Activated CD8-positive, alpha-beta T cell treated with anti-CD3 and anti-CD28 coated beads, Interleukin-2, amount 10 ng/mL, durations not matched to agents 7 days and 5 days (primary cell): Measurements from ENCODE around the gene NFAT5. TPM values are rescaled to one million over a fixed set of nuclear protein-coding genes. Genes with fewer than 3 reads are reported as not detected.
A peak's percentile ranks its signal among the peaks of the same experiment; 100 is the strongest.

Experiments used
- ATAC-seq: fragments of 150-1000 bp; cut with Tn5 transposase; one replicate; pipeline ENCODE4 v1.10.0; 2021; ENCODE audit warnings: moderate library complexity
- CTCF ChIA-PET: fragments of 350-600 bp; sonication (Branson Sonifier 250); formaldehyde crosslinking; loops from one replicate; lab custom pipeline; 2021; ENCODE audit warnings: antibody characterized with exemption; lab: Charles Lee
- POLR2A ChIA-PET: fragments of 350-600 bp; sonication (Branson Sonifier 250); formaldehyde crosslinking; loops from one replicate; lab custom pipeline; 2021; ENCODE audit warnings: antibody characterized with exemption; lab: Charles Lee
- DNase-seq: peaks from one replicate; pipeline ENCODE4 v3.0.0-alpha.2; 2020
- H3K27ac Mint-ChIP-seq: one replicate; pipeline ENCODE4 v1.8.0; 2021; ENCODE audit warnings: mild to moderate bottlenecking, mixed read lengths
- H3K27me3 Mint-ChIP-seq: one replicate; pipeline ENCODE4 v1.8.0; 2021; ENCODE audit warnings: low read depth, mixed read lengths
- H3K36me3 Mint-ChIP-seq: one replicate; pipeline ENCODE4 v1.8.0; 2021; ENCODE audit warnings: low read depth, mixed read lengths
- H3K4me1 Mint-ChIP-seq: one replicate; pipeline ENCODE4 v1.8.0; 2021; ENCODE audit warnings: low read depth, mixed read lengths
- H3K4me3 Mint-ChIP-seq: one replicate; pipeline ENCODE4 v1.8.0; 2021; ENCODE audit warnings: mild to moderate bottlenecking, mixed read lengths
- H3K9me3 Mint-ChIP-seq: one replicate; pipeline ENCODE4 v1.8.0; 2022; ENCODE audit warnings: mixed read lengths; ENCODE audit not compliant: insufficient read depth
- total RNA-seq, 2 experiments: library from RNA; stranded (reverse); gene quantifications; one replicate each; pipeline ENCODE4 v1.2.3, GENCODE V29; 2021

Gene NFAT5
- total RNA-seq, 2 experiments from 2014 or later = 16.8 to 17.5 TPM

- POLR2A ChIA-PET = interaction anchor here (0.6 kb wide), 1 partner anchor 18 kb away, joined by 3 read pairs; no protein-coding TSS in a partner anchor
- Mint-ChIP-seq H3K4me1 (no peaks in the 10 kb centered on the region), H3K36me3 (peaks cover 15% of the 10 kb centered on the region), H3K9me3 (no peaks in the 10 kb centered on the region), H3K27ac (no peak overlapping the region), H3K27me3 (no peaks in the 10 kb centered on the region), H3K4me3 (no peak overlapping the region)
- CTCF ChIA-PET = interaction anchor here (0.5 to 2.1 kb wide), 3 partner anchors 9 to 325 kb away, joined by 3 to 8 read pairs (median 5); no protein-coding TSS in a partner anchor
- DNase-seq (no peak), ATAC-seq (no peak)
Measured at GRCh38 chr16:69699915-69700314, 134.1 kb downstream of the NFAT5 start.

DNA sequence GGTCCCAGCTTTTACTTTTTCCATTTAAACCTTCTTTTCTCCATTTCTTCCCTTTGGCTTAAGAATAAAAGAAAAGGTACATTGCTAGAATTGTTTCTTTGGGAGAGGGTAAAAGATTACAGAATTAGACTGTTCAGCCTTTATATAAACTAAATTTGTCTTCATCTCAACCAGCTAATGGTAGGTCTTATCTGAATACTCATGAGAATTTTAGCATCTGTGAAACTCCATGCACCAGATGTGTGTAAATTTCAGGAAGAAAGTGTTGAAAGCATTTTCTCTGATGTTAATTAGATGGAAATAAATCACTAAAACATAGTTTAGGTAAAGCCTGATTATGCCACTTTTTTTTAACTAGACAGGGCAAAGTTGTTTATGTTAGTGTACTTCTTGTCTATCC lies 135.7 kb downstream of the NFAT5 start:
- ChIA-PET CTCF (interaction anchor here (0.6 kb wide), 1 partner anchor 53 kb away, joined by 3 read pairs; the partner anchor contains the start of gene NOB1), POLR2A (no interaction called here)
- H3K36me3 Mint-ChIP-seq = peaks cover 6% of the 10 kb centered on the region
- no peaks in the 10 kb centered on the region for H3K9me3 Mint-ChIP-seq
- no peak for DNase-seq
- ATAC-seq = no peak
- H3K27me3 Mint-ChIP-seq = no peaks in the 10 kb centered on the region
- H3K4me1 Mint-ChIP-seq = no peaks in the 10 kb centered on the region
- no peak overlapping the region for H3K27ac Mint-ChIP-seq
- H3K4me3 Mint-ChIP-seq = no peak overlapping the region

GRCh38 chr16:69701866-69702265 lies 136.1 kb downstream of the NFAT5 start:
- H3K27ac Mint-ChIP-seq = no peak overlapping the region

GRCh38 chr16:69703638-69704037 lies 137.9 kb downstream of the NFAT5 start:
- H3K4me3 Mint-ChIP-seq = no peak overlapping the region
- no peaks in the 10 kb centered on the region for H3K4me1 Mint-ChIP-seq
- ATAC-seq (no peak), DNase-seq (no peak)
- POLR2A ChIA-PET = no interaction called here
- CTCF ChIA-PET = interaction anchor here (0.7 to 2.7 kb wide), 4 partner anchors 15 to 227 kb away, joined by 3 to 18 read pairs (median 4); partner anchors contain the start of gene NOB1
- H3K27ac Mint-ChIP-seq = no peak overlapping the region
- H3K9me3 Mint-ChIP-seq = no peaks in the 10 kb centered on the region
- H3K36me3 Mint-ChIP-seq = peaks cover 3% of the 10 kb centered on the region
- H3K27me3 Mint-ChIP-seq = no peaks in the 10 kb centered on the region

More at GRCh38 chr16:69701866-69702265, 136.1 kb downstream of the NFAT5 start:
- Mint-ChIP-seq H3K4me3 (no peak overlapping the region), H3K27me3 (no peaks in the 10 kb centered on the region), H3K9me3 (no peaks in the 10 kb centered on the region), H3K4me1 (no peaks in the 10 kb centered on the region), H3K36me3 (peaks cover 6% of the 10 kb centered on the region)
- no peak for ATAC-seq
- ChIA-PET POLR2A (interaction anchor here (0.6 kb wide), 1 partner anchor 61 kb away, joined by 3 read pairs; no protein-coding TSS in a partner anchor), CTCF (interaction anchor here (0.6 to 1.6 kb wide), 2 partner anchors 52 to 229 kb away, joined by 3 to 4 read pairs; partner anchors contain the start of gene NOB1)
- no peak for DNase-seq

- ChIA-PET POLR2A (interaction anchor here (1.6 kb wide), 1 partner anchor 48 kb away, joined by 7 read pairs; the partner anchor contains the start of gene NOB1), CTCF (interaction anchor here (0.8 to 7.5 kb wide), 2 partner anchors 48 to 49 kb away, joined by 3 to 77 read pairs; partner anchors contain the start of gene NOB1)
- DNase-seq (no peak), ATAC-seq (no peak)
- H3K9me3 Mint-ChIP-seq = no peaks in the 10 kb centered on the region
- H3K27me3 Mint-ChIP-seq = no peaks in the 10 kb centered on the region
- peaks cover 2% of the 10 kb centered on the region for H3K36me3 Mint-ChIP-seq
- H3K27ac Mint-ChIP-seq = no peak overlapping the region
- no peak overlapping the region for H3K4me3 Mint-ChIP-seq
- H3K4me1 Mint-ChIP-seq = no peaks in the 10 kb centered on the region
Measured at GRCh38 chr16:69706256-69706974, 140.6 kb downstream of the NFAT5 start.

GRCh38 chr16:69706975-69707340 lies 141.2 kb downstream of the NFAT5 start:
- no peak for ATAC-seq
- Mint-ChIP-seq H3K36me3 (no peaks in the 10 kb centered on the region), H3K4me1 (no peaks in the 10 kb centered on the region), H3K27me3 (no peaks in the 10 kb centered on the region), H3K27ac (no peak overlapping the region), H3K9me3 (no peaks in the 10 kb centered on the region), H3K4me3 (no peak overlapping the region)
- no peak for DNase-seq
- CTCF ChIA-PET = interaction anchor here (1.3 to 7.5 kb wide), 2 partner anchors 47 to 311 kb away, joined by 3 to 77 read pairs; partner anchors contain the start of gene NOB1
- POLR2A ChIA-PET = interaction anchor here (1.6 kb wide), 1 partner anchor 48 kb away, joined by 7 read pairs; the partner anchor contains the start of gene NOB1

GRCh38 chr16:69707920-69708683 lies 142.3 kb downstream of the NFAT5 start:
- H3K27me3 Mint-ChIP-seq = no peaks in the 10 kb centered on the region
- CTCF ChIA-PET = interaction anchor here (0.7 to 7.5 kb wide), 13 partner anchors 9 to 313 kb away, joined by 3 to 77 read pairs (median 5); partner anchors contain the start of genes NOB1, NQO1 and WWP2
- POLR2A ChIA-PET = interaction anchor here (0.6 kb wide), 1 partner anchor 14 kb away, joined by 3 read pairs; no protein-coding TSS in a partner anchor
- ATAC-seq = no peak
- no peaks in the 10 kb centered on the region for H3K4me1 Mint-ChIP-seq
- no peaks in the 10 kb centered on the region for H3K9me3 Mint-ChIP-seq
- H3K4me3 Mint-ChIP-seq = no peak overlapping the region
- no peak for DNase-seq
- H3K27ac Mint-ChIP-seq = no peak overlapping the region
- H3K36me3 Mint-ChIP-seq = no peaks in the 10 kb centered on the region

- ATAC-seq (peak; percentile 58), DNase-seq (no peak)
- no peaks in the 10 kb centered on the region for H3K9me3 Mint-ChIP-seq
- H3K4me1 Mint-ChIP-seq = no peaks in the 10 kb centered on the region
- no peak overlapping the region for H3K27ac Mint-ChIP-seq
- H3K36me3 Mint-ChIP-seq = no peaks in the 10 kb centered on the region
- no peak overlapping the region for H3K4me3 Mint-ChIP-seq
- ChIA-PET CTCF (interaction anchor here (0.6 to 7.5 kb wide), 26 partner anchors 10 to 315 kb away, joined by 3 to 77 read pairs (median 4); partner anchors contain the start of genes NOB1, NQO1 and WWP2), POLR2A (interaction anchor here (1.0 kb wide), 1 partner anchor 45 kb away, joined by 4 read pairs; the partner anchor contains the start of gene NOB1)
- H3K27me3 Mint-ChIP-seq = no peaks in the 10 kb centered on the region
Measured at GRCh38 chr16:69709456-69710084, 143.8 kb downstream of the NFAT5 start.

- CTCF ChIA-PET = interaction anchor here (2.7 to 7.5 kb wide), 2 partner anchors 13 to 43 kb away, joined by 12 to 77 read pairs; partner anchors contain the start of gene NOB1
Measured at GRCh38 chr16:69711115-69711740, 145.5 kb downstream of the NFAT5 start.

DNA sequence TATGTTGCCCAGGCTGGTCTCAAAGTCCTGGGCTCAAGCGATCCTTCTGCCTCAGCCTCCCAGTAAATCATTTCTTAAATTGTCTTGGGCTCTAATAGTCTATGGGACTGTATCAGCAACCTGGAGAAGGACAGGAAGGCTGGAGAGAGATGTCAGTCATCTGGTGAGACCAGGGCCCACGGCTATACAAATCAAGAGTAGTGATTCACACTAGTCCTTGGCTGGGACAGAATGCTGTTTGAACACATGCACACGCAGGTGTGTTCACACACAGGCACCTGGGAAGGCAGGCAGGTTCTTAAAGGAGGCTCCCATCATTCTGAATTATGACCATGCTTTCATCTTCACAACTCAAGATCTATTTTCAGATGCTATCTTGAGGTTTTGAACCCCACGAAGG lies 146.5 kb downstream of the NFAT5 start:
- ChIA-PET POLR2A (no interaction called here), CTCF (interaction anchor here (7.5 kb wide), 1 partner anchor 42 kb away, joined by 77 read pairs; the partner anchor contains the start of gene NOB1)
- H3K36me3 Mint-ChIP-seq = peaks cover 8% of the 10 kb centered on the region
- no peak overlapping the region for H3K27ac Mint-ChIP-seq
- no peaks in the 10 kb centered on the region for H3K27me3 Mint-ChIP-seq
- no peaks in the 10 kb centered on the region for H3K9me3 Mint-ChIP-seq
- ATAC-seq = no peak
- no peak overlapping the region for H3K4me3 Mint-ChIP-seq
- no peak for DNase-seq
- no peaks in the 10 kb centered on the region for H3K4me1 Mint-ChIP-seq

More at GRCh38 chr16:69711115-69711740, 145.5 kb downstream of the NFAT5 start:
- POLR2A ChIA-PET = no interaction called here
- no peak overlapping the region for H3K4me3 Mint-ChIP-seq
- no peak overlapping the region for H3K27ac Mint-ChIP-seq
- no peak for ATAC-seq
- DNase-seq = no peak
- H3K27me3 Mint-ChIP-seq = no peaks in the 10 kb centered on the region
- H3K36me3 Mint-ChIP-seq = peaks cover 3% of the 10 kb centered on the region
- H3K4me1 Mint-ChIP-seq = no peaks in the 10 kb centered on the region
- no peaks in the 10 kb centered on the region for H3K9me3 Mint-ChIP-seq
